ENCODE data around the gene SHLD3. TPM values are rescaled to one million over a fixed set of nuclear protein-coding genes. Genes with fewer than 3 reads are reported as not detected.
"Not testable (repeated sequence)": the region's sequence is repeated elsewhere in the genome, so short reads cannot be mapped to it uniquely, and the experiment has no call there.

Gene SHLD3
- total and polyA plus RNA-seq, 8 donors, result 3.1 to 5.0 (median 4.3) TPM

DNA sequence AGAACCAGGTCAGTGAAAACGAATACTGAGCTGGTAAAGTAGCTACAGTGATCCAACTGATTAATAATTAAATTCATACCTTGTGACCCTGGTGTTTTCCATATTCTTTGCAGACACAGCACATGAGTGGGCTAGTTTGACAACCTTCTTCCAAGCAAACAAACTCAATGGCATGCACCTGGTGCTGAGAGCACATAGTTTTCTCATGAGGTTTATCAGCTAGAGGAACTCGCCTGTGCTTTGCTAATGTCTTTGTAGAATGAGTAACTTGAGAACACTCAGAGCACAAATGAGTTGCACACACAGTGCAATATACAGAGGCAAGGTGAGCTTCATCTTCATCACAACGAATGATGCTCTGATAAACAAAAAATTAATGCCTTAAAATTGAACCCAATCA lies 13.3 kb upstream of the SHLD3 start:
- ATAC-seq (peak; percentile 97), DNase-seq (peak in 3 of 4 donors; percentile 13 to 73 (median 34))
- intact Hi-C loops (cut with DNase I), result no loop called here
- Histone ChIP-seq H3K4me1 (no peaks in the 10 kb centered on the region), H3K27ac (peak overlapping the region in 1 of 2 donors; percentile 29), H3K36me3 (peaks cover 0 to 85% of the 10 kb centered on the region in 2 donors), H3K4me3 (no peak overlapping the region), H3K9me3 (no peaks in the 10 kb centered on the region), H3K27me3 (no peaks in the 10 kb centered on the region)
- no peak for TF ChIP-seq CTCF (IDR thresholded peaks at IDR 0.05)

GRCh38 chr5:65612298-65612907 lies 12.4 kb upstream of the SHLD3 start:
- DNase-seq (peak in 2 of 4 donors; percentile 3 to 48), ATAC-seq (peak; percentile 71)
- TF ChIP-seq CTCF (IDR thresholded peaks at IDR 0.05), result no peak
- Histone ChIP-seq H3K4me3 (no peak overlapping the region), H3K27me3 (no peaks in the 10 kb centered on the region), H3K27ac (peak overlapping the region in 1 of 2 donors; percentile 29), H3K9me3 (no peaks in the 10 kb centered on the region), H3K36me3 (peaks cover 0 to 79% of the 10 kb centered on the region in 2 donors), H3K4me1 (no peaks in the 10 kb centered on the region)
- intact Hi-C loops (cut with DNase I), result no loop called here

GRCh38 chr5:65620021-65620420 lies 4.8 kb upstream of the SHLD3 start:
- H3K9me3 ChIP-seq, result no peaks in the 10 kb centered on the region
- H3K36me3 ChIP-seq, result peaks cover 0 to 12% of the 10 kb centered on the region in 2 donors
- no peak overlapping the region for H3K4me3 ChIP-seq
- H3K27me3 ChIP-seq, result no peaks in the 10 kb centered on the region
- intact Hi-C loops (cut with DNase I), result no loop called here
- no peak for TF ChIP-seq CTCF (IDR thresholded peaks at IDR 0.05)
- DNase-seq (no peak), ATAC-seq (no peak)
- H3K27ac ChIP-seq, result no peak overlapping the region
- H3K4me1 ChIP-seq, result peaks cover 11 to 23% of the 10 kb centered on the region in 2 donors

DNA sequence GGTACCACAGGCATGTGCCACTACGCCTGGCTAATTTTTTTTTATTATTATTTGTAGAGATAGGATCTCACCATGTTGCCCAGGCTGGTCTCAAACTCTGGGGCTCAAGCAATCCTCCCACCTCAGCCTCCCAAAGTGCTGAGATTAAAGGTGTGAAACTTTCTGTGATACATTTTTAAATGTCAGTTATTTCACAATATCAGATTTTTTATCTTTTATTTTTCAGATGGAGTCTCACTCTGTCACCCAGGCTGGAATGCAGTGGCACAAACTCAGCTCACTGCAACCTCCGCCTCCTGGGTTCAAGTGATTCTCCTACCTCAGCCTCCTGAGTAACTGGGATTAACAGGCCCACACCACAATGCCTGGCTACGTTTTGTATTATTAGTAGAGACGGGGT lies 2.9 kb upstream of the SHLD3 start:
- intact Hi-C loops (cut with DNase I); H3K27me3 ChIP-seq; H3K9me3 ChIP-seq; ATAC-seq; DNase-seq; H3K36me3 ChIP-seq; H3K27ac ChIP-seq; H3K4me3 ChIP-seq: not testable (repeated sequence)
- peaks cover 18 to 41% of the 10 kb centered on the region in 2 donors for H3K4me1 ChIP-seq

GRCh38 chr5:65623482-65623881 lies 1.3 kb upstream of the SHLD3 start:
- ATAC-seq (no peak), DNase-seq (peak in 1 of 4 donors; percentile 1)
- Histone ChIP-seq H3K4me1 (peaks cover 18 to 46% of the 10 kb centered on the region in 2 donors), H3K36me3 (peaks cover 0 to 1% of the 10 kb centered on the region in 2 donors), H3K4me3 (peak overlapping the region; percentile 82 to 93), H3K27me3 (no peaks in the 10 kb centered on the region), H3K9me3 (no peaks in the 10 kb centered on the region), H3K27ac (peak overlapping the region; percentile 87 to 90)
- intact Hi-C loops (cut with DNase I), result no loop called here
- no peak for TF ChIP-seq CTCF (IDR thresholded peaks at IDR 0.05)
